Ramos (cell line): ENCODE results near the gene ITGB2.
"Not testable (repeated sequence)": the region's sequence is repeated elsewhere in the genome, so short reads cannot be mapped to it uniquely, and the experiment has no call there.

Experiments used
- in situ Hi-C: fragments of 300-500 bp; cut with MboI; formaldehyde crosslinking; loops from one replicate; pipeline ENCODE4 v1.14.3; 2022; ENCODE audit warnings: low sequenced_read_pairs; ENCODE audit not compliant: unreplicated experiment

Gene ITGB2

DNA sequence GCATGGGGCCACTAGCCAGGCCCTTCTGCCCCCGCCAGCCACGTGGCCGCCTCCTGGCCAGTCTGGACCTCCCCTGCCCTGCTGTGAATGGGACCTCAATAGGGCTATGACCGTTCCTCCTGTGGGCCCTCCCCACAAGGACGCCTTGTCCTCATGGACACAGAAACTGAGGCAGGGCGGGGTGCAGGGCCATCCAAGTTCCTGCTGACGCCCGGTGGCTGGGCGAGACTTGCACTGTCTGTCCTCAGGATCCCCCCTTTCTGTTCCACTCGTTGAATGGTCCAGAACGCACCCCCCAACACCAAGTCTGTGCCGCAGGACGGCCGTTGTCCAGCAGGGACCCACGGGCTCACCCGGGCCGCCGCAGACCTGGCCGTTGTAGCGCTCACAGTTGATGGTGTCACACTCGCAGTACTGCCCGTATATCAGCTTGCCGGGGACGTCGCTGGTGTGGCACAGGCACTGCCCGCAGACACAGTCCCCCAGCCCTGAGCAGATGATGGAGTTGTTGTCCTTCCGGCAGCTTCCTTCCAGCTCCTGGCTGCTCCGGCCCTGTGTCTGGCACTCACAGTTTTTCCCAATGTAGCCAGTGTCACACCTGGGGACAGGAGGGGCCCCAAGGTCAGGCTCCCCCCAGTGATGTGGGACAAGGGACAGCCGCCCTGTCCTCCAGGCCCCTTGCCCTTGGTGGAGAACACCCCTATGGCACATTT lies 30.9 kb downstream of the ITGB2 start:
- in situ Hi-C loops = loop anchor here (10.0 kb wide), 1 partner anchor 235 kb away; no protein-coding TSS in a partner anchor

DNA sequence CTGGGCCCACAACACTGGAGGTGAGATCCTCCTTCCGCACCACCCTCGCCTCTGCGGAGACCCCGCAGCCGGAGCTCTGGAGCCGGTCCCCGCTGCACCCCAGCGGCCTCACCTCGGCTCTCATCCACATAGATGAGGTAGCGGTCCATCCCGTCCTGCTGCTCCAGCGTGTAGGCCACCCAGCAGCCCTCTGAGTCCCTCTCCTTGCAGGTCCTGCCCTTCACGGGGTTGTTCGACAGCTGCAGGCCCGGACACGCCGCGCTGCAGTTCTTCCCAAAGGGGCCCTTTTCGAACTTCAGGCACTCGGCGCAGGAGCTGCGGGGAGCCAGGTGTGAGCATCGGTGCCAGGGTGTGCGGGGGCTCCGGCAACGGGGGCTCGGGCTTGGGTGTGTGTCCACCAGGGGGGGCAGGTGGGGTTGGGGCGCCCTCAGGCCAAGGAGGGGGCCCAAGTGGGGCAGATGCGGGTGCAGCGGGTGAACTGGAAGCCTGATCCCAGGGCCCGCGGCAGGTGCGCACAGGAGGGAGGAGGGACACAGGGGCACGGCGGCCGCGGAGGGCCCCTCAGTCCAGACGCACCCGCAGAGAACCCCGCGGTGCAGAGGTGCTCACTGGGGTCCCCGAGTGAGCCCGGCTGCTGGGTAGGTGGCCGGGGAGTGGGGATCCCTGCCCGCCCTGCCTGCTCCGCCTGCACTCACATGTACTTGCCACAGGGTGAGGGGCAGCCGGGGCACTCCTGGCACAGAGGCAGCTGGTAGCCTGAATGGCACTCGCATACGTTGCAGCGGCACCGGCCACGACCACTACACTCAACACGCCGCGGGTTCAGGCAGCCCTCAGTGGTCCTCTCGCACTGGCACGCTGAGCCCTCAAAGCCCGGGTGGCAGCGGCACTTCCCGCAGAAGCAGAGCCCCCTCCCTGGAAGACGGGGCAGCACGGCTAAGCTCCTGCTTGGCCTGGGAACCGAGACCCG lies 31.8 kb downstream of the ITGB2 start:
- in situ Hi-C loops = loop anchor here (10.0 kb wide), 1 partner anchor 236 kb away; no protein-coding TSS in a partner anchor

DNA sequence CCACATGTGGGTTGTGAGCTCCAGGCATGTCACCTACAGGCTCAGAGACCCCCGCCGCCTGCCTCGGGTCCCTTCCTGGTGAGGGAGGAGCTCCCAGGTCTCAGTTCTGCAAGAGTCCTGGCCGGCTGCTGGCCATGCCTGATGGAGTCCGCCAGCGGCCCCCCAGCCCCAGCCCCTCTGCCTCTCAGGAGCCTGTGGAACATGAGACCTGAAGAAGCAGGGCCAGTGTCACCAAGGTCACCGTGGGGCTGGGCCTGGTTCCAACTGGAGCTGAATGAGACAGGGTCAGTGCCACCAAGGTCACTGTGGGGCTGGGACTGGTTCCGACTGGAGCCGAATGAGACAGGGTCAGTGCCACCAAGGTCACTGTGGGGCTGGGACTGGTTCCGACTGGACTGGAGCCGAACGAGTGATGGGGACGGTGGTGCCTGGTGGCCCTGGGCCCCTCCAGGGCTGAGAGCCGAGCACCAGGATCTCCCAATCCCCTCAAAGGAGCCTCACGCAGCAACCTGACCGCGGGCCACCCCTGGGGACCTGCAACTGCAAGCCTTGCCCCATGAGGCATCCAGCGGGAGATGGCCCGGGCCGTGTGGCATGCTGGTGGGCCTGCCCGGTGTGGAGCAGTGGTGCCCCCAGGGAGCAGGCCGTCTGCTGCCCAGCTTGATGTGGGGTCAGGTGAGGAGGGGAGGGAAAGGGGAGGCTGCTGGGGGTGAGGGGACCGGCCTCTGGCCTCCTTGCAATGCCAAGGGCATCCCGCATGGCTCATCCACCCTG lies 32.7 kb downstream of the ITGB2 start:
- in situ Hi-C loops = loop anchor here (10.0 kb wide), 1 partner anchor 237 kb away; no protein-coding TSS in a partner anchor

DNA sequence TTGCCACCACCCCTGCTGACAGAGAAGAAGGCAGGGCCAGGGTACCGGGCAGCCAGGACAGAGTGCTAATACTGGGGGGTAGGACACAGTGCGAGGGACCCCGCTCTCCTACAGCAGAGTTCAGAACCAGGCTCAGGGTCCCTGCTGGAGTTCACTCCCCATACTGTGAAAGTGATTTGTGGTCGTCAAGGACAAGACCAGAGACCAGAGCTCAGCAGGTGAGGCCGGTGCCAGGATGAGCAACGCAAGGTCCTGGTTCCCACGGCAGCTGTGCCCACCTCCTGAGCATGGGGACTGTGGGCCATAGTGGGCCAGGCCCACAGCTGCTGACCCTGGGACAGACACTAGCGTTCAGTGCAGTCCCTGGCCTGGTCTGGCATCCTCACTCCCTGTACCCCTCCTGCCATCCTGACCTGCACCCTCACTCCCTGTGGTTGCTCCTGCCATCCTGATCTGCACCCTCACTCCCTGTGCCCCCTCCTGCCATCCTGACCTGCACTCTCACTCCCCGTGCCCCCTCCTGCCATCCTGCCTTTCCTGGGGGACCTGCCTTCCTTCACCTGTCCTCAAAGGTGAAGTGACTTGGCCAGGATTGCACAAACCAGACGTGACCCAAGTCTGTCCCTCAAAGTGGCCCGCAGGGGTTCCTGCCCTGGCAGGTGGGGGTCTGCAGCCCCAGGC lies 33.4 kb downstream of the ITGB2 start:
- in situ Hi-C loops = loop anchor here (10.0 kb wide), 1 partner anchor 238 kb away; no protein-coding TSS in a partner anchor

GRCh38 chr21:44886113-44887075 lies 34.3 kb downstream of the ITGB2 start:
- in situ Hi-C loops = loop anchor here (10.0 kb wide), 1 partner anchor 238 kb away; no protein-coding TSS in a partner anchor

GRCh38 chr21:44885615-44886014 lies 35.1 kb downstream of the ITGB2 start:
- in situ Hi-C loops = loop anchor here (10.0 kb wide), 1 partner anchor 239 kb away; no protein-coding TSS in a partner anchor

- in situ Hi-C loops = loop anchor here (10.0 kb wide), 1 partner anchor 241 kb away; no protein-coding TSS in a partner anchor
Observed at GRCh38 chr21:44884097-44884496, 36.6 kb downstream of the ITGB2 start.

- in situ Hi-C loops = loop anchor here (10.0 kb wide), 1 partner anchor 242 kb away; no protein-coding TSS in a partner anchor
Observed at GRCh38 chr21:44883250-44883649, 37.4 kb downstream of the ITGB2 start.

GRCh38 chr21:44881198-44881872 lies 39.4 kb downstream of the ITGB2 start:
- in situ Hi-C loops = loop anchor here (10.0 kb wide), 1 partner anchor 243 kb away; no protein-coding TSS in a partner anchor

DNA sequence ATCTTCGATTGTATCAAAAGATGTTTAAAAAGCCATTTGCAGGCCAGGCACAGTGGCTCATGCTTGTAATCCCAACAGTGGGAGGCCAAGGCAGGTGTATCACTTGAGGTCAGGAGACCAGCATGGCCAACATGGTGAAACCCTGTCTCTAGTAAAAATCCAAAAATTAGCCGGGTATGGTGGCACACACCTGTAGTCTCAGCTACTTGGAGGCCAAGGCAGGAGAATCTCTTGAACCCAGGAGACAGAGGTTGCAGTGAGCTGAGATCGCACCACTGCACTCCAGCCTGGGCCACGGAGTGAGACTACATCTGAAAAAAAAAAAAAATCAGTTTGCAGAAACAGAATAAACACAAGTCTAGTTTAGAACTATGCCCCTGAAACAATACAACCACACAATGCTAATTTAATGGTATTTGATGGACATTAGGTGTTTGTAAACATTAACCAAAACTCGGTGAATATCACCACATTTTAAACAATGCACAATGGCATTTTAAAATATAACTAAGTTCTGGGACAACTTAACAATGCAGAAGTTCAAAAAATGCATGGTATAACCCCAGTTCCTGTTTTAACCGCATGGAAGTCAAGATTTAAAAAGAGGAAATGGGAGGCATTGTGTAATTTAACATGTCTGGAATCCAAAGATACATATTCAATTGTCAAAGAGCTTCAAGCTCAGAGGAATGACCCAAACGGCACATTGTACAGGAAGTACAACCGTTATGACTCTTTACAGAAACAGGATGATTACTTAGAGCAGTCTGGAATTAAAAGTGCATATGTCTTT lies 40.1 kb downstream of the ITGB2 start:
- in situ Hi-C loops = loop anchor here (10.0 kb wide), 1 partner anchor 244 kb away; no protein-coding TSS in a partner anchor

- in situ Hi-C loops = not testable (repeated sequence)
Observed at GRCh38 chr21:44879238-44879637, 41.5 kb downstream of the ITGB2 start.

GRCh38 chr21:44878053-44878982 lies 42.4 kb downstream of the ITGB2 start:
- in situ Hi-C loops = no loop called here

- in situ Hi-C loops = no loop called here
Observed at GRCh38 chr21:44876849-44877575, 43.7 kb downstream of the ITGB2 start.

DNA sequence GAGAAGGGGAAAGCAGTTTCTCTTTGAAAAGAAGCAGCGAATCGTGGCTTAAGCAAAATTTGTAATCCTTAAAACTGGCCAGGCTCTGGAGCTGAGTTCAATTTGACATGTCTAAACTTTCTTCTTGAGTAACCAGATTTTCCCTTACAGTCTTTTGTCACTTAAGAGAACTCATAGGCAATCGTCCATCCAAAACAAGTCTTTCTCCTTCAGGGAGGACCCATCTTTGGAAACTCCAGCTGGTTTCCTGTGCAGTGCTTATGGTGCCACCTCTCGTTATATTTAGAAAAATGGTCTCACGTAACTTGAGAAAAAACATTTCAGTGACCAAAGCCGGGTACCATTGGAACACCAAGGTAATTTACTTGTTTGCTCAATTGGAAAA lies 45.4 kb downstream of the ITGB2 start:
- in situ Hi-C loops = no loop called here
